ENCODE measurements around the gene RPS6KA2.

The RPS6KA2 gene

DNA sequence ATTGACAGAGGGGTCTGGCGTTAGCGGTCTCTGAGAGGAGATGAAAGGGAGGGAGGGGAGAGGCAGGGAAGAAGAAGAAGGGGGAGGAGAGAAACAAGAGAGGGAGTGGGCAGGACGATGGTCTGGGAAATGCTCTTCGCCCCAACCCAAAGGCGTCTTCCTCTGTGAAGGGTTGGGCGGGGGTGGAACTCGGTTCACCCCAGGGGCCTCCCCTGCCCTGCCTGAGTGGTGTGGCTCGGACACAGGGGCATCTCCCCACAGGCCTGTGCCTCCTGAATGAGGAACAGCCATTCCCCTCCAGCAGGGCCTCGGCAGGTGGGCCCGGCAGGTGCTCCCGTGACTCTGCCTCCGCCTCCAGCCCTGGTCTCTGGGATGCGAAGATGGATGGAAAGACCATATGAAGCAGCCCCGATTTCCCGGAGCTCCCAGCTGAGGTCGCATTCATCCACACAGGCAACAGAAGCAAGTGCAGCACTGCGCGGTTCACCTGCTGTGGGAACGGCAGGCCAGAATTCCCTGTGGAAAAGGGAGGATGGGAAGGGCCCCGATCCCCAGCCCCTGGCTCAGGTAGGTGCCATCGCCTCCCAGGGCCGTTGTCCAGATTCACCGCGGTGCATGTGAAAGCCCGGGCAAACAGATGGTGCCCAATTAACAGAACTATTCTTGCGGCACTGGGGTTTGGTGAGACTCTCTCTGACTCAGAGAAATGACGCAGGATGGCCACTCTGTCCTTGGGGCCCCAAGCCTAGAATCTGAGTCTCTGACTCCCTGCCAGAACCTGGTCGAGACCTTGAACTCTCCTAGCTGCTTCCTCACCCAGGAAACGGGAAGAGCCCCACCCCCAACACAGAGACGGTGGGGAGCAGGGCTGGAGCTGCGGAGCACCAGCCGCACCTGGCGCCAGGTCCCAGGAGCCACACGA is 29.4 kb upstream of the RPS6KA2 start:
- DNase-seq (ENCODE audit: low read depth), result no peak

DNA sequence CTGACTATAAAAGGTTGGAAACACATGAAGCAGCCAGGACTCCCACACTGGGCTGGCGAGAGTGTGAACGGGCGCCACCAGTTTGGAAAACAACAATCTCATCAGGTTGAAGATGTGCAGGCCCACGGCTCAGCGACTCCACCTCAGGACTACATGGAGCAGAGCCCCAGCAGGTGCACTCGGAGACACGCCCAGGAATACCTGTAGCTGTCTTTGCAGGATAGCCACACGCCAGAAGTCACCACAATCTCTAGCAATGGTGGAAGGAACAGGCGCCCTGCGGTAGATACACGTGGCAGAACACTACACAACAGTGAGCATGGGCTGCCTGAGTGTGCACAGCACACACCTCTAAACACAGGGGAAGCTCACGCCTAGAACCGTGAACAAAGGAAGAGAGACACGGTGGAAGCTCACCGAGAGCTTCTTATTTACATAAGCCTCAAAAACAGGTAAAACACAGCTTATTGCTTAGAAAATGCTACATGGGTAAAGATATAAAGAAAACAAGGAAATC is 28.7 kb upstream of the RPS6KA2 start:
- no peak for DNase-seq (ENCODE audit: low read depth)

DNA sequence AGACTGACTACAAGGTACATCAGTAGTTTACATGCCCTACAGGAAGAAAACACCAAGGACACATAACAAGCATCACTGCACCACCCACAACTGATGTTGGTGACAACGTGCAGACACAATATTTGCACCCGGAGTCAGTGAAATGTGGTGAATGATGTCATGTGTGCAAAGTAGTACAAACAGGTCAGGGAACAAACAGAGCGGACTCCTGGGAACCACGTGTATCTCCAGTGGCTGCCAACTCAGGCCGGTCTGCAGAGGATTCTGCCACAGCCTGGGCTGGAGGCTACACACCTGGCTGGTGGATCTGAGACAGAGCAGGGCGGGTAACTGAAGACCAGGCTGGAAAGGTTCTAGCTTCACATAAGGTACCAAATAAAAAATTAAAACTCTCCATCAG is 28.2 kb upstream of the RPS6KA2 start:
- DNase-seq (ENCODE audit: low read depth), result no peak

DNA sequence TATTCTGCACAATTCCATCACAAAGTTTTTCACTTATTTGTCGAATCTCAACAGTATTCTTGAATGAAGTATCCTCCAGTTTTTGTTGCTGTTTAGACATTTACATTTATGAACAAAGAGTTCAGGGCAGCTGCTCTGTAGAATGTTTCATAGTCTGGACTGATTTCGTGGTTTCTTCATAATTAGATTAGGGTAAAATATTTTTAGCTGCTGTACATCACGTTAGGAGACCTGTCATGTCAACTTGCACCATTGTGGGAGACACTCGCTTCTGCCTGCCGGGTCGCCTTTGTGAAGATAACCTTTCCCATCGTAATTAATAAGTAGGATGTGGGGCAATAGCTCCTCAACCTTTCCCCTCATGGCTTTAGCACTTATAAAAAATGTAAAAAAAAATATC is 27.5 kb upstream of the RPS6KA2 start:
- DNase-seq (ENCODE audit: low read depth), result no peak

DNA sequence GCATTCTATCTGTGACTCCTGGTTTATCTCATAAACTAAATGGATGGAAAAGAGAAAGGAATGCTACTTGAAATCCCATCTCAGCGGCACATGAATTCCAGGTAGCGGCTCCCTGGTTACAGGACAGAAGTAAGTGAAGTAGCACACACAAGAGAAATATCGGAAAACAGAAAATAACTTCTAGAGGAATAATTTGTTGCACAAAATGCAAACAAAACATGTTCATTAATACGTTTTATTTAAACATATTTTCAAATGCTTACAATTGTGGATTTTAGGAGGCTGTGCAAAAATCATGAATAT is 26.5 kb upstream of the RPS6KA2 start:
- DNase-seq (ENCODE audit: low read depth), result no peak

DNA sequence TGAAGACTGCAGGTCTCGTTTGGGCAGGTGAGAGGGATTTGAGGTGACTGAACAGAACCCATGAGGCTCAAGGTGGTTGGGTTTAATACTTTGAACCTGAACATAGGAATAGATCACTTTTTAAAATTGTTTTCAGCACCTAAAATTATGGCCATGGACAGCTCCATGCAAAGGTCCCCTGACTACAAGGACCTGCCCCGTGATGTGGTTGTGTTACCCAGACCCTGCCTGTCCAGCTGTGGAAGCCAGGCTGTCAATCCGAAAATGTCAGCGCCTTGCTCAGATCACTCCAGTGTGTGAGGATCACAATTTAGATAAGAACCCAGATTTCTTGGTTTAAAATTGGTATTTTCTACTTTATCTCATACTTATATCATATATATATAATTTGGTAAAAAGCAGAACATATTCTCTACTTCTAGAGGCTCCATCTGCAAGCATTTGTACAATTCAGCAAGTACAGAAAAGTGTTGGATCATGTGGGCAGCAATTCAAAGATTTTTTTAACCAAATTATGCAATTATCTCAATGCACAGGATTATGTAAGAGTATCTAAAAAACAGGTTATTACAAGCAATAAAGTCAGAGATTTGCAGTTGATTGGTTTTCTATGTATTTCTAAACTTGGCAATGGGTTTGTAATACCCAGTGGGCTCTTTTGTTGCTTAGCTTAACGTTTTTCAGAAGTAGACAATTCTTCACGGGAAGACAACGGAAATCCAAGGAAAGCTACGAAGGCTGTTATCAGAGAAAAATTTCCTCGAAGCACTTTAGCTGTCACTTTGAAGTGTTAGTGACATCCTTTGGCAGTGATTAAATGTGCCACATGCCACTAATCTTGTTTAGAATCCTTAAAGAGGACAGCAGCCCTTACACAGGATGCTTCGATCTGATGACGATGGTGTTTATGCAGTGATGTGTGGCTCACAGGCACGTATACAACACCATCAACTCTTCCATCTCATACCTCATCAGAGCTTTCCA is 24.1 kb upstream of the RPS6KA2 start:
- DNase-seq (ENCODE audit: low read depth), result no peak

DNA sequence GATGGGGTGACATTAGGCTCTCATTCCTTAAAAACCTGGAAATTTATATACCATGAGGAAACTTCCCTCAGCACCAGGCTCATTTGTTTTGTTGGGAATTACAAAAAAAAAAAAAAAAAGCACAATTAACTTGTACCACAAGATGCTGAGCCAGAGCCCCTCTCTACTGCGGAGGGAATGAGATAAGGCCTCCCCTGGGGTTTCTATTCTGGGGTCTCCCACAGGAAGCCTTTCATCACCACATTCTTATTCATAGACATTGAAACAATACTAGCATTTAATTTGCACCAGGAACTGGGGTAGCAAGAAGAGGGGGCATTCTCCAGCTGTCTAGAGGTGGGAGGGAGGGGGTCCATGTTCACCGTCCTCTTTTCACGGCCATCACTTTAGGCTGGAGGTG is 23.0 kb upstream of the RPS6KA2 start:
- DNase-seq (ENCODE audit: low read depth), result no peak

DNA sequence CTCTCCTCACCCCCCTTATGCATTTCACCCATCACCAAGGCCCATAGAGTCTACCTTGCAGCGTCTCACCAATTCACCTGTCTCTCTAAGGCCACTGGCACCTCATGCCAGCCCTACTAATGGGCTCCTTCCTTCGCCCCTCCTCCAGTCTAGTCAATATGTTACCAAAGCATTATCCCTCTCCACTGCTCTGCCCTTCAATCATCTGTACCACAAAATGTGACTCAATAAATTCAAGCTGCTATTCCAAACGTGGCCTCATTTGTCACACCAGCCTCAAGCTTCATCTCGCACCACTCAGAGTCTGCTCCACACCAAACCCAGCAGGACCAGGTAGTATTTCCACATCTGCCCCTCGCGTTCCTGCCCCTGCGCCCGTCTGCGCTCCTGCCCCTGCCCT is 21.8 kb upstream of the RPS6KA2 start:
- DNase-seq (ENCODE audit: low read depth), result no peak

DNA sequence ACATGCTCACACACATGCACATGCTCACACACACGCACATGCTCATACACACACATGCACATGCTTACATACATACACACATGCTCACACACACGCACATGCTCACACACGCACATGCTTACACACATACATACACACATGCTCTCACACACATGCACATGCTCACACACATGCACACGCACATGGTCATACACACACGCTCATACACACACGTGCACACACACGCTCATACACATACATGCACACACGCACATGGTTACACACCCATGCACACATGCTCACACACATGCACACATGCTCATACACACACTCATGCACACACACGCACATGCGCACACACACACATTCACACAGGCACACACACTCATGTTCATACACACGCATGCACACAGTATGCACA is 20.8 kb upstream of the RPS6KA2 start:
- DNase-seq (ENCODE audit: low read depth), result no peak

DNA sequence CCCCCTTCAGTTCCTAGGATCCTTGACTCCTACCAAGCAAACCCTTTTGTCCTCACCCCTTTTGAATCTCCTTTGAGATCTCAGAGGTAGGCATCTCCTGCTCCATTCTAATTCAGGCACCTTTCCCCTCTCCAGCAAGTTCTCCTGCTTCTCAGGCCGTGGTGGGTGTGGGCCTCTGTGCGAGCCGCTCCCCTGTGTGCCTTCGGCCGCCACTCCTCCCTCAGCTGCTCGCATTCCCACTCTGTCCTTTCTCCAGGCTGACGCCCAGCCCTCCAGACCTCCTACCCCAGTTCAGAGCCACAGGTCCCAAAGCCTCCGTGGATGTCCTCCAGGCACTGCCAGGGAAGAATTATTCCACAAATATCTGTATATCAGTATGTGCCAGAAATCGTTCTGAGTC is 19.7 kb upstream of the RPS6KA2 start:
- DNase-seq (ENCODE audit: low read depth), result no peak

DNA sequence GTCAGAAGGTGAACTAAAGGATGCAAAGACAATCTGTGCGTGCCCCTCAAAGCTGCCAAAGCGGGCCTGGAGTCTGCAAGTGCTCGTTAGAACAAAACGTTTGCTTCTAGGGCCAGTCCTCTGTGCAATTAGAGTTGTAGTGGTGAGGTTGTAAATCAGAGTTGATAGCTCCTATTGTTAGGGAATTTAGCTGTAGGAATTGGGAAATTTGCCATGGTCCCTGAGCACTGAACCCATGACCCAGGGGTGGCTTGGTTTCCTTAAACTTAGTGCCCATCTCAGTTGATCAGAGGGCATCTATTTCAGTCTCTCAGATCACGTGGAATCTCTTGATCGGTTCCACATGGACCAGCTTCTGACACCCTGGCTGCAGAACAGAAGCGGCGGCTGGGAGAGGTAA is 18.8 kb upstream of the RPS6KA2 start:
- DNase-seq (ENCODE audit: low read depth), result no peak

DNA sequence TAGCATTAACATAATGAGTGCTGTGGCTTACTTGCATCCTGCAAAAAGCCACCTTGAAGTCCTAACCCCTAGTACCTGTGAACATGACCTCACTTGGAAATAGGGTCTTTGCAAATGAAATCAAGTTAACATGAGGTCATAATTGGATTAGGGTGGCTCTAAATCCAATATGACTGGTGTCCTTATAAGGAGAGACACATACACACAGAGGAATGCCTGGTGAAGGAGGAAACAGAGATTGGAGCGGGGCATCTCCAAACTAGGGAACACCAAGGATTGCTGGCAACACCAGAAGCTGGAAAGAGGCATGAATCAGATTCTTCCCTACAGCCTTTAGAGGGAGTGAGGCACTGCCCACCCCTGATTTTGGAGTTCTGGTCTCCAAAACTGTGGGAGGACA is 17.6 kb upstream of the RPS6KA2 start:
- no peak for DNase-seq (ENCODE audit: low read depth)

DNA sequence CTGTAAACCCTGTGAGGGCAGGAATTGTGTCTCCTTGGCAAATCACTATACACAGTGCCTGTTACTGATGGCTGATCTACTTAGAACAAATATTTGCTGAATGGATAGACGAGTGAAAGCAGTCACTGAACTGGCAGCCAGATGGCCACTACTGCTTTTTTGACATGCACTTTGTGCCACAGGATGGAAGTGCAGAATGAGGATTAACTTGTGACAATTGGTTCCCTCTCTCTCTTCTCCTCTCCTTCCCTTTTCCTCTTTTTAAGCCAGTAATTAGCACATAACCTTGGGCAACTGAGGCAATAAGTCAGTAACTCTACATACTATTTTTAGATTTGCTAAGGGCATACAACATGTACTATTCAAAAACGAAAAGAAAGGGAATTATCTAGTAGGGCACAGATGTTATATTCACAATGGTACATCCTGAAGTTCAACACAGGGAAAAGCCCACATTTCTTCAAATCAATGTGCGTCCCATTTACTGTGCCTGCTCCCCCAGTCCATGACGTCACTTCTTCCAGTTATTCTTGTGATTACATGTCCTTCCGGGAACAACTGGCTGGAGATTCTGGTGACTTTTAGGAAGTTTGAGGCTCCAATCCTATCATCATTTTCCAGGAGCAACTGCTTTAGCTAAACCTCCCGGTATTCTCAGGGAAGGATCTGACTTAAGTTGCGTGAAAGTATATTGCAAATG is 17.0 kb upstream of the RPS6KA2 start:
- DNase-seq (ENCODE audit: low read depth), result no peak

DNA sequence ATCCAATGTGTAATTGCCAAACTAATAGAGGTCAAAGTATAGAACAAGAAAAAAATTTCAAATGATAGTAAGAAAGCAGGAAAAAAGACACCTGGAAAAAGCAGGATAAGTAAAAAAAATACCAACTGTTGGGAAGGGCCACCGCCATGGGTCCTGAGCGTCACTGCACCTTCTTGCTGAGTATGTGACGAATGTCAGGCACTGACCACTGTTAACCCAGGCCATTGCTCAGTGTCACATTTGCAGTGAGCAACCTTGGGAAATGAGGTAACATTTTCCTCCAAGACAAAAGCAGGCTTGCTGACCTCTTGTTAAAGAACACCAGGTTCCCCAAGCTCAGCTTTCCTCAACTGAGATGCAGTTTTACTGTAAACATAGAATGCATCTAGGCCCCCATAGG is 15.6 kb upstream of the RPS6KA2 start:
- DNase-seq (ENCODE audit: low read depth), result no peak

DNA sequence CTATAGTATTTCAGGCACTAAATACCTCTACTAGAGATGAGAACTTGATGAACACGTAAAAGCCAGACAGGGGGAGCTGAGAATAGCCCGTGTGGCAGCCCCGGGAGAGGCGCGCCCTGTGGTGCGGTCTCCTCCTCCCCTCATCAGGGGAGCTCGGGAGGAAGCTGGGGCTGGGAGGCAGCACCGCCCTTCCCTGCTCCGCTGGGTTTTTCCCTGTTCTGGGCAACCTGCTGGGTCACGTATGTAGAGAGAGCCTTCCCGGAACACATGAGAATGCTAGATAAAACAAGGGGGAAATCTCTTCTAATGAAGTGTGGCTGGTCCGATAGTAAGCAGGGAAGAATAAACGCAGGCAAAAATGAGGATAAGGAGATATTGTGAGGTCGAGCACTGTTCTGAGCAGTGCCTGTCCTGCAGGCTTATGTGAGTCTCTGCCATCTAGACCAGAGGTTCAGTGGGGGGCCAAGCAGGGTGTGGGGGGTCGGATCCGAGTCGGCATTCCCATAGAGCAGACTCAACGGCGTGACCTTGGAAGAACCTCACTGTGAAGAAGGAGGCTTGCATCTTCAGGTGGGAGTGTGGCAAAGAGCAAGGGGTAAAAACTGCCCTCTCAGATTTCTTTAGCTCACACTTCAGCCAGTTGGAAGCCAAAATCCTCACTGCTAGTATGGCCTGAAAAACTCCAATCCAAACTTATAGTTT is 13.4 kb upstream of the RPS6KA2 start:
- no peak for DNase-seq (ENCODE audit: low read depth)

DNA sequence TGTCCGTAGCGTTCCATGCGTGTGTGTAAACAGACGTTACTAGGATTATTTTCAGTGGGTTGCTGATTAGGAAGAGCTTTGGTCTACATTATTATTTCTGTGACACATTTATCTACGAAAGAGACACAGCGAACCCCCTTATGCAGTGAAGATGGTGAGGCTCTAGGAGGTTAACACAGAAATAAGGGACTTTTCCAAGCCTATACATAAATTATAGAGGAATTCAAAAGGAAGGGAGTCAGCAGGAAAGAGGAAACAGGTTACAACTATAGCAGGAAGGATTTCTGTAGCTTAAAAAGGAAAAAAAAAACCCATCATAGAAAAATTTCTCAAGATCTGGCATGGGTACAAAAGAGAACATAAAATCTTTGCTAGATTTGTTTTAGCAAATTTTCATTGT is 12.9 kb upstream of the RPS6KA2 start:
- DNase-seq (ENCODE audit: low read depth), result no peak

DNA sequence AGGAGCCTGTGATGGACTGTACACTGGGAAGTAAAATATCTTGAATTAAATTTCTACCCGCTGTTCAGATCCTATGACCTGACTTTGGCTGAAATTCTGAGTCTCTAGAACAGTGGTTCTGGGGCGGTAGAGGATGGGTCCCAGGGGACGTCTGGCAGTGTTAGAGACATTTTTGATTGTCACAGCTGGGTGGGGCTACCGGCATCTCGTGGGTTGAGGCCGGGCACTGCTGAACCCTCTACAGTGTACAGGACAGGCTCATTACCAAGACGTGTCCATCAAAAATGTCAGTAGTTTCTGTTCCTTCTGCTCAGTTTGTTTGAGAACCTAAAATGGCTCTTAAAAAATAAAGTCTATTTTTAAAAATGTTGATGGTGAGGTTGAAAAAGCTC is 11.5 kb upstream of the RPS6KA2 start:
- no peak for DNase-seq (ENCODE audit: low read depth)

DNA sequence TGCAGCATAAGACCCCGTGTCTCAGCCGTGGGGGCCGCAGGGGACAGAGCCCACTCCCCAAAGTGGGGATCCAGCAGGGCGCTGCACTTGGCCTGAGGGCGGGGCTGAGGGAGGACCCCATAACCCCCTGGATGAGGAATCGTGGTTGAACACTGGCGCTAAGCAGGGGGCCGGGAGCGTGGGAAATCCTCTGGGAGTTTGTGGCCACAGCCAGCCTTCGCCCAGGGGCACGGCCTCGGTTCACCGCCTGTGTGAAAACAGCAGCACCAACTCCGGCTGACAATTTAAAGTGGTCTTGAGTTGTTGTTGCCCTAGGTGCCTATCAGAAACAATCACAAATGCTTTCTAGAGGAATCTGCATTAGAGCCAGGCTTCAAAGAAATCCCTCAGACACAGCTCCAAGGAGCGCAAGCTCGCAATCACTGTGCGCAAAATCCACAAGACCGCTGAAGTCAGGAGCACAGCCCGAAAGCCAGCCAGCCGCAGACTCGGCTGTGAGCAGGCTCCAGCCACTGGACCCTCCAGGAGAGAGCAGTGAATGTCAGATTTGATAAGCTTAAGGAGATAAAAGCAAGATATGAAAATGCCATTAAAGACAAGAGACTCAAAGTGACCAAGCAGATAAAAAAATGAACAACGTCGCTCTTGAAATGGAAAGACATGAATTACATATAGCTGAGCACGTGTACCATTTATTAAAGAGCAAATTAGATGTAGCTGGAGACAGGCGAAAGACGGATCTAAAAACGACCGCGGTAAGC is 10.9 kb upstream of the RPS6KA2 start:
- no peak for DNase-seq (ENCODE audit: low read depth)

DNA sequence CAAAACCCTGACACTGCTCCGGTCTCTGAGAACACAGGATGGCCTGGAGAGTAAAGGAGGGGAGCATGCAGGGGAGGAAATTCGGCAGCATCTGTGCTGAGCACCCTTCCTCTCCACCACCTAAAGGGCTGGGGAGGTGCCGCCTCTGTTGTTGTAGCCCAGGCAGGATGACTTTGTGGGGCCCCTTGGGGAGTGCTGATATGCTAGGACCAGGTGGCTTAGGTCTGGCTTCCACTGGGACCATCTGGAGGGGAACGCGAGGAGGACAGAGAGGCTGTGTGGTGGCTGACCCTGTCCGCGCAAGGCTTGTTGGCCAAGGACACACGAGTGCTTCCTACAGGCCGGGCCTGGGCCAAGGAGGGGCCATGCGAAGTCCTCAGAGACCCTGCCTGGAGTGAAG is 9.9 kb upstream of the RPS6KA2 start:
- DNase-seq (ENCODE audit: low read depth), result no peak

DNA sequence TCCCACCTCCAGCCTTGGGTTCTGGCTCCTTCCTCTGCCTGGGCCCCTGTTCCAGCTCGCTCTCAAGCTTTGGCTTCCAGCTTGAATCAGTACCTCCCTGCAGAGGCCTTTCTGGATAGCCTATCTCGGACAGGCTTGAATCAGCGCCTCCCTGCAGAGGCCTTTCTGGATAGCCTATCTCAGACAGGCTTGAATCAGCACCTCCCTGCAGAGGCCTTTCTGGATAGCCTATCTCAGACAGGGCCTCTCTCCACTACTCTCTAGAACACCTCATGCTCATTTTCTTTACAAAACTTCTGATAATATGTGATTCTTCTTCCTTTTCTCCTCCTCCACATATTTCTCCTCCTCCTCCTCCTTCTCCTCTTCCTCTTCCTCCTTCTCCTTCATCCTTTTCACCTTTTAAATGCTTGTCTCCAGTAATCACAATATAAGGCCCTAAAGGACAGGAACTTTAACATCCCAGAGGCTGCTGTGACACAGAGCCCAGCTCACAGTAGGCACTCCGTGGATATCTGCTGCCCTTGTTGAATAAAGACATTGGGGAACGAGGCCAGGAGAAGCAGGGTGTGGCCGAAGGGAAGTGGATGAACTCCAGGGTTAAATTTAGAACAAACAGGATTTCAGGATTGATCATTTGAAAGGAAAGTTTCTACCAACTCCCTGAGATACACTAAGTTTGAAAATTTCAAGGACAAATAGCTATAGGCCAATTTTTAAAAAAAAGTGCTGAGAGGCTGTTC is 9.3 kb upstream of the RPS6KA2 start:
- DNase-seq (ENCODE audit: low read depth), result no peak

Measured in stimulated activated CD8-positive, alpha-beta memory T cell treated with anti-CD3 and anti-CD28 coated beads, Interleukin-4, amount 100 ng/mL, for 24 hours (primary cell).